Measurements from ENCODE around the gene STARD9. TPM values are rescaled to one million over a fixed set of nuclear protein-coding genes. Genes with fewer than 3 reads are reported as not detected.

Gene STARD9
- total RNA-seq, 1 donor from 2014 or later = 7.1 TPM

DNA sequence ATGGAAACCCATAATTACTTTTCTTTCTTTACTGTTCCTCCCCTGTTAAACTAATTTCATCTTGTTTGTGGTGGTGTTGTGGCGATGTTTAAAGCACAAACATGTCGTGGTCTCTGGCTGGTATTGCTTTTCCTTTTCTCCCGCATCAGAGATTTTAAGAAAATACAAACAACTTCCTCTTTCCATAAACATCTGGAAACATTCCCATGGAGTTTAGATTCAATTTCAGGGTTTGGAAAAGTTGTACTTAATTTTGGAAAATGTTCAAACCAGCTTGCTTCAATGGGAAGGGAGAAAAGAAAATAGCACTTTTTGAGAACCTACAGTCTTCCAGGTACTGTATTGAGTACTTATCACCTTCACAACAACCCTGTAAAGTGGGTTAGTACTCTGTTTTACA, 30.4 kb downstream of the STARD9 start:
- H3K27me3 Mint-ChIP-seq (ENCODE audit: low read depth, unreplicated experiment) = no peaks in the 10 kb centered on the region

DNA sequence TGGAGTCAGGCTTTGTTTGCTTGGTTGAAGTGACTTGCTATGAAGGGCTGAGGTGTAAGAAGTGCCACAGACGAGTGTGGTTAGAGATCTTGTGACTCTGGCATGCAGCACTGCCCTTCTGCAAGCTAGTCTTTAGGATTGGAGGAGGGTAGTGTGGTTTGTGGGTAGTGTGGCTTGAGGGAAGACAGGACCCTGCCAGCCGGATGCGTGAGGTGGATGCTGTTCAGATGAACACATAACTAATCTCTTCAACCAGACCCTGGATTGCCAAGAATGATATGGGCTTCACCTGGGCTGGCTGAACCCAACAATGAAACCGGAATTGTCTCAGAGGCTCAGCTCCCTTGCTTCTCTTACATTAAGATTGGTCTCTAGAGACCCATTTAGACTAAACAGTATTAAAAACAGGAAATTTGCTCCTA, 32.7 kb downstream of the STARD9 start:
- H3K27me3 ChIP-seq (ENCODE audit: insufficient read depth, low read length) = no peaks in the 10 kb centered on the region
- peaks cover 6% of the 10 kb centered on the region for H3K4me1 ChIP-seq (ENCODE audit: insufficient read depth, low read length)
- H4K20me1 ChIP-seq (ENCODE audit: insufficient read depth, low read length) = no peaks in the 10 kb centered on the region
- Mint-ChIP-seq H3K4me1 (ENCODE audit: low read depth, unreplicated experiment) (peaks cover 13% of the 10 kb centered on the region), H3K36me3 (ENCODE audit: low read depth, unreplicated experiment) (peaks cover 7% of the 10 kb centered on the region), H3K27ac (ENCODE audit: unreplicated experiment) (no peak overlapping the region), H3K9me3 (ENCODE audit: unreplicated experiment) (no peaks in the 10 kb centered on the region), H3K4me3 (ENCODE audit: unreplicated experiment) (no peak overlapping the region), H3K27me3 (ENCODE audit: low read depth, unreplicated experiment) (no peaks in the 10 kb centered on the region)
- no peak for TF ChIP-seq CTCF (IDR thresholded peaks at IDR 0.05; ENCODE audit: insufficient read depth, low read depth, low read length)
- no peak for TF ChIP-seq EZH2 (IDR thresholded peaks at IDR 0.05; ENCODE audit: insufficient read depth, low read length)
- DNase-seq (ENCODE audit: low read depth) = peak; percentile 69
- no peak overlapping the region for H3K4me3 ChIP-seq (ENCODE audit: insufficient read depth, low read depth, low read length)
- H3K79me2 ChIP-seq (ENCODE audit: insufficient read depth, low read length) = no peaks in the 10 kb centered on the region
- H3K27ac ChIP-seq (ENCODE audit: low read depth, low read length) = no peak overlapping the region
- H3K9me3 ChIP-seq (ENCODE audit: insufficient read depth, low read depth, low read length) = no peaks in the 10 kb centered on the region
- H2AFZ ChIP-seq (ENCODE audit: low read depth, low read length) = no peak overlapping the region
- H3K4me2 ChIP-seq (ENCODE audit: low read length) = no peak overlapping the region
- no peak overlapping the region for H3K9ac ChIP-seq (ENCODE audit: low read length)
- no peak for FAIRE-seq
- no peaks in the 10 kb centered on the region for H3K36me3 ChIP-seq (ENCODE audit: insufficient read depth, low read length)

More for the DNA sequence above, 30.4 kb downstream of the STARD9 start:
- no peaks in the 10 kb centered on the region for H3K27me3 ChIP-seq (ENCODE audit: insufficient read depth, low read length)
- H3K27ac ChIP-seq (ENCODE audit: low read depth, low read length) = no peak overlapping the region
- Mint-ChIP-seq H3K4me3 (ENCODE audit: unreplicated experiment) (no peak overlapping the region), H3K36me3 (ENCODE audit: low read depth, unreplicated experiment) (peaks cover 13% of the 10 kb centered on the region), H3K4me1 (ENCODE audit: low read depth, unreplicated experiment) (peaks cover 13% of the 10 kb centered on the region), H3K27ac (ENCODE audit: unreplicated experiment) (no peak overlapping the region), H3K9me3 (ENCODE audit: unreplicated experiment) (peaks cover 3% of the 10 kb centered on the region)
- H2AFZ ChIP-seq (ENCODE audit: low read depth, low read length) = no peak overlapping the region
- no peak for TF ChIP-seq CTCF (IDR thresholded peaks at IDR 0.05; ENCODE audit: insufficient read depth, low read depth, low read length)
- TF ChIP-seq EZH2 (IDR thresholded peaks at IDR 0.05; ENCODE audit: insufficient read depth, low read length) = no peak
- peaks cover 6% of the 10 kb centered on the region for H3K4me1 ChIP-seq (ENCODE audit: insufficient read depth, low read length)
- no peaks in the 10 kb centered on the region for H3K9me3 ChIP-seq (ENCODE audit: insufficient read depth, low read depth, low read length)
- H3K4me2 ChIP-seq (ENCODE audit: low read length) = no peak overlapping the region
- no peaks in the 10 kb centered on the region for H4K20me1 ChIP-seq (ENCODE audit: insufficient read depth, low read length)
- no peak overlapping the region for H3K4me3 ChIP-seq (ENCODE audit: insufficient read depth, low read depth, low read length)
- DNase-seq (ENCODE audit: low read depth) (no peak), FAIRE-seq (peak; percentile 5)
- H3K79me2 ChIP-seq (ENCODE audit: insufficient read depth, low read length) = no peaks in the 10 kb centered on the region
- no peak overlapping the region for H3K9ac ChIP-seq (ENCODE audit: low read length)
- no peaks in the 10 kb centered on the region for H3K36me3 ChIP-seq (ENCODE audit: insufficient read depth, low read length)

GRCh38 chr15:42608752-42609488, 33.5 kb downstream of the STARD9 start:
- no peak overlapping the region for H3K4me3 ChIP-seq (ENCODE audit: insufficient read depth, low read depth, low read length)
- H3K9ac ChIP-seq (ENCODE audit: low read length) = no peak overlapping the region
- peaks cover 13% of the 10 kb centered on the region for H3K4me1 Mint-ChIP-seq (ENCODE audit: low read depth, unreplicated experiment)
- FAIRE-seq = no peak
- H3K4me3 Mint-ChIP-seq (ENCODE audit: unreplicated experiment) = no peak overlapping the region
- H3K27me3 Mint-ChIP-seq (ENCODE audit: low read depth, unreplicated experiment) = no peaks in the 10 kb centered on the region
- H3K9me3 Mint-ChIP-seq (ENCODE audit: unreplicated experiment) = no peaks in the 10 kb centered on the region
- H3K4me2 ChIP-seq (ENCODE audit: low read length) = no peak overlapping the region
- peaks cover 3% of the 10 kb centered on the region for H3K36me3 Mint-ChIP-seq (ENCODE audit: low read depth, unreplicated experiment)
- H2AFZ ChIP-seq (ENCODE audit: low read depth, low read length) = no peak overlapping the region
- no peak overlapping the region for H3K27ac ChIP-seq (ENCODE audit: low read depth, low read length)
- H3K4me1 ChIP-seq (ENCODE audit: insufficient read depth, low read length) = peaks cover 6% of the 10 kb centered on the region
- no peaks in the 10 kb centered on the region for H3K9me3 ChIP-seq (ENCODE audit: insufficient read depth, low read depth, low read length)
- H3K27ac Mint-ChIP-seq (ENCODE audit: unreplicated experiment) = no peak overlapping the region
- DNase-seq (ENCODE audit: low read depth) = no peak
- H3K36me3 ChIP-seq (ENCODE audit: insufficient read depth, low read length) = no peaks in the 10 kb centered on the region
- no peaks in the 10 kb centered on the region for H3K79me2 ChIP-seq (ENCODE audit: insufficient read depth, low read length)
- H4K20me1 ChIP-seq (ENCODE audit: insufficient read depth, low read length) = no peaks in the 10 kb centered on the region
- TF ChIP-seq EZH2 (IDR thresholded peaks at IDR 0.05; ENCODE audit: insufficient read depth, low read length) (no peak), CTCF (IDR thresholded peaks at IDR 0.05; ENCODE audit: insufficient read depth, low read depth, low read length) (no peak)
- H3K27me3 ChIP-seq (ENCODE audit: insufficient read depth, low read length) = no peaks in the 10 kb centered on the region
